HG02943 (cell line): ENCODE results near the gene MAN1A2.

Experiments
- ATAC-seq: cut with Tn5 transposase; IDR thresholded peaks from one replicate; pipeline ENCODE4 v1.9.1; 2021; ENCODE audit warnings: mild to moderate bottlenecking, low read depth, moderate library complexity; ENCODE audit not compliant: unreplicated experiment

MAN1A2 gene

DNA sequence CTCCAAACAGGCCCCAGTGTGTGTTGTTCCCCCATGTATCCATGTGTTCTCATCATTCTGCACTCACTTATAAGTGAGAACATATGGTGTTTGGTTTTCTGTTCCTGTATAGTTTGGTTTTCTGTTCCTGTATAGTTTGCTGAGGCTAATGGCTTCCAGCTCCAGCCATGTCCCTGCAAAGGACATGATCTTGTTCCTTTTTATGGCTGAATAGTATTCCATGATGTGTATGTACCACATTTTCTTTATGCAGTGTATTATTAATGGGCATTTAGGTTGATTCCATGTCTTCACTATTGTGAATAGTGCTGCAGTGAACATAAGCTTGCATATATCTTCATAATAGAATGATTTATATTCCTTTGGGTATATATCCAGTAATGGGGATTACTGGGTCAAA is 111.8 kb downstream of the MAN1A2 start:
- no peak for ATAC-seq

DNA sequence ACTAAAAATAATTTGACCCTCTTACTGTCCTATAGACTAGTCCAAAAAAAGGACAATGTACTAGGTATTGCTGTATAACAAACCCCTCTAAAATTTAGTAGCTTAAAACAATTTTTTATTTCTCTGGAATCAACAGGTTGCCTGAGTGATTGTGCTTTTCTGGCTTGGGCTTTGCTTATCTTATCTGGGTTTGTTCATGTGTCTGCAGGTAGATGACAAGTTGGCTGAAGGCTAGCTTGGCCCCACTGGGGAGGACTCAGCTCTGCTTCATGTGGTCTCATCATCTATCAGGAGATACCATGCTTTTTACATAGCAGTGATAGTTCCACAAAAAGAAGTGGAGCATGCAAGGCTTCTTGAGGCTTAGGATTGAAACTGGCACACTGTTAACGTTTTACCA is 114.2 kb downstream of the MAN1A2 start:
- ATAC-seq, result no peak

DNA sequence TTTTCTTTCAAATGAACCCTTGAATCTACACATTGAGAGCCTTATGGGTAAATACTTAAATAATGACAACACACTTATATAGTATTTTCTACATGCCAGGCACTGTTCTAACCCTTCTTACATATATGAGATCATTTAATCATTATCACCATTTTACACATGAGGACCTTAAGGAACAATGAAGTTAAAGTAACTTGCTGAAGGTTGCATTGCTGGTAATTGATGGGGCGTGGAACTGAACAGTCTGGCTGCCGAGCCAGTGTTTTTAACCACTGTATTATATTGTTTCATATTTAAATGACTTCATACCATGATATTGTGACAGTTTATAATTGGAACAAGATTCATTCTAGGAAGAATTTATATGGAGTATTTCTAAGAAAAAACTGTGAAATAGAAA is 126.7 kb downstream of the MAN1A2 start:
- no peak for ATAC-seq

DNA sequence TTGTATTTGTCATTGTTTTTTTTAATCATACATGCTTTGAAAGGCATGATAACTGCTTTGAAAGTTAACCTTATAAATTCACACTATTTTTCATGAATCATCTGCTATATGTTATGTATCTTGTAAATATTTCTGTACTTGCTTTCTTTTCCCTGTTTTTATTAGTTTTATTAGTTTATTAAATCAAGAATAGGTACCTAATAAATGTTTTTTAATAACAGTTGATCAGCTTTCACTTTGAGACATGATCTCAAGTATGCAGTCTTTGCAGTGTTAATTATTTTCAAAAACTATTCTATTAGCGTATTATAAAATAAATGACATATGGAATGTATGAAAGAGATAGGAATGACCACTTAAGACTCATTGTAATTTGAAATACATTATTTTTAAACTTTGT is 127.8 kb downstream of the MAN1A2 start:
- no peak for ATAC-seq

DNA sequence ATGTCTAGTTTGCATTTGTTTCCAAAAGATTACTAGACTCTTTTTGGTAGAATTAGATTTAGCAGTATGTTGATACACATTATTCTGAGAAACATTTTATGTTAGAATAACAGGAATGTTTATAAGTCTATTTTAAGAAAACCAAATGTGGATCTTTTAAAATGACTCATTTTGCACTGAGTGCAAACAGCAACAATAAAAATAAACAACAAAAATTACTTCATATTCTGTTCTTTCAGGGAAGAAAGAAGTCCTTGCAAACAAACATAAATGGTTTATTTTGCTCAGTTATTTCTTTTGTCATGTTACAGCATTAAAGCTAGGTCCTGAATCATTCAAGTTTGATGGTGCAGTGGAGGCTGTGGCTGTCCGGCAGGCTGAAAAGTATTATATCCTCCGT is 131.8 kb downstream of the MAN1A2 start:
- no peak for ATAC-seq

DNA sequence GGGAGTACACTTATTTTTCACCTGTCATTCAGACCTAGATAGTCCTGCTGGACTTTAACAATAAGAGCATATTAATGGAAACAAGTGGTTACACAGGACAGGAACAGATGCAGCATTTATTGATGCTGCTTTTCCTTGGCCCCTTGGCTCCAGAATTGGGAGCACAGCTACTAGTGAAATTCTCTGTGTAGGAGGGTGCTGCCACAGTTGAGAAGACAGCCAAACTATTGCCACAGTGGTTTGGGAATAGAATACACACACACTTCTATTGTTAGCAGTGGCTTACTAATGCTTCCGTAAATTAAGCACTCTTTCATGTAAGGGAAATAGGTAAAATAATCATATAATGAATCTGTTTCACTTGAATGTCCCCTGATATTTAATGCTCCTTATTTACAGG is 133.3 kb downstream of the MAN1A2 start:
- no peak for ATAC-seq

DNA sequence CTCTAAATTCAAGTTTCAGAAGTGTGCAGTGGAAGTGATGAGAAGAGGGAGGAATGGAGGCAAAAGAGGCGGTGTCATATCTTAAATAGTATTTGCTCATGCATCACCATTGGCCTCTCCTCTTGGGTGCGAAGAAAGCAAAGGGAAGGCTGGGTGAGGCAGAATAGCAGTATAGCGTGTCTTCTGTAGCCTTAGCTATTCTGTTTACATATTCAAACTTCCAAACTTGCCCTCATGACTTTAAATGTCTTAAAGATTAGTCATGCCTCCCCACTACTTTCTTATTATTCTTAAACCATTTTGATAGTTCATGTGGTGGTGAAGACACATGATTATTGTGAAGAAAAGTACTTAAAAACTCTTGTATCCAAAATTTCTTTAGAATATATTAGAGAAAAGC is 134.0 kb downstream of the MAN1A2 start:
- ATAC-seq, result no peak

DNA sequence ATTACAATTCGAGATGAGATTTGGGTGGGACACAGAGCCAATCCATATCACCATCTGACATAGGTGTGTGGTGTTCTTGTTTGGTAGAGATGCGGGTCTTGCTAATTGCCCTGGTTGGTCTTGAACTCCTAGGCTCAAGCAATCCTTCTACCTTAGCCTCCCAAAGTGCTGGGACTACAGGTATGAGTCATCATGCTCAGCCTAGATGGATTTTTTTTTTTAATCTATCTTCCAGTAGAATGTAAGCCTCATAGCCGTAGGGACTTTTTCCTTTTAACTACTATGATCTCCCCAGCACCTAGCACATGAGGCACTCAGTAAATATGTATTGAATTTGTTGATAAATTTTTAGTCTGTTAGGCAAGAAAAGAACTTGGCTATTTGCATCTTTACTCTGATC is 144.0 kb downstream of the MAN1A2 start:
- no peak for ATAC-seq

DNA sequence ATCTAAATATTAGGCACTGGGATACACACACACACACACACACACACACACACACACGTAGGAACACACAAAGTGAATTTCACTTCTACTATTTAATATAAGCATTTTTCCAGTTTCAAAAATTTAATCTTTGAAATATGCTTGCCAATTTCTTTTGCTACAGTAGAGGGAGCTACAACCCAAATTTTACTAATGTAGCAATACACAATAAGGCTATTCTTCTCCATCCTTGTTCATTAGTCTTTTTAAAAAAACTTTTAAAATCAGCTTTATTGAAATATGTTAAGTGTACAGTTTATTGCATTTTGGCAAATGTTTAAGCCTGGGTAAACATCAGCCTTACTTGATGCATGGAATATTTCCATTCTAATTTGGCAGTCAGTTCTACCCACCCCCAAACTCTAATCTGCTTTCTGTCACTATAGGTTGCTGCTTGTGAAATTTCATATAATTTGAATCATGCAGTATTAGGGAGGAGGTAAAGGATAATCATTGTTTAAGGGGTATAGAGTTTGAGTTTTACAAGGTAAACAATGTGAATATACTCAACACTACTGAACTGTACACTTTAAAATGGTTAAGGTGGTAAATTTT is 145.6 kb downstream of the MAN1A2 start:
- ATAC-seq, result no peak

DNA sequence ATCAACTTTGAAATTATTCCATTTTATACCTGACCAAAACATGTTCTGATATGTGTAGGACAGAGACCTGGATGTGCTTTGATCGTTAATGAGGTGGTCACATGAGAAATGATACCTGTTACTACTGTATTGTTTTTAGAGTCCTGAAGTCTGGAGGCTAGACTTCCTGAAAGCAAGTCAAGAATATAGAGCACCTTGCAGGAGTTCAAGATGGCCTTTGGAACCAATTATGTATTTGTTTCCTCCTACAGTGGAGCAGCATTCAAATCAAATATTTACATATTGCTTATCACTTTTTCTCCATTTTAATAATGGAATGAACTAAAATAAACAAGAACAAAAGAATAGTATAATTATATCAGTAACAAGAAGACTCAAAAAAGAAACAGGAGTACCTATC is 155.9 kb downstream of the MAN1A2 start:
- ATAC-seq, result no peak

DNA sequence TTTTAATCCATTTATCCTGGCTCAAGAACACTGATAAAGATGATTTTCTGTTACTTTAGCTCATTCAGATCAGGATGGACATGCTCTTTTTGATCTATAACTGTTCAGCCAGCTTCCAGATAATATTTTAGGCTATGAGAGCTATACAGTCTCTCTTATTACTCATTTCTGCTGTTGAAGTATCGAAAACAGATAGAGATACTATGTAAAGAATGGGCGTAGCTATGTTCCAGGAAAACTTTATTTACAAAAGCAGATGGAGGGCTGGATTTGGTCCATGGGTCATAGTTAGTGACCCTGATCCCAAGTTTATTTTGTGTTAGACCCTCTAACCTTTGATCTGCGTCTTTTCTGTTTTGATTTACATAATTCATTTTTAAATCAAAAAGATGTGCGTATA is 159.8 kb downstream of the MAN1A2 start:
- ATAC-seq, result no peak

DNA sequence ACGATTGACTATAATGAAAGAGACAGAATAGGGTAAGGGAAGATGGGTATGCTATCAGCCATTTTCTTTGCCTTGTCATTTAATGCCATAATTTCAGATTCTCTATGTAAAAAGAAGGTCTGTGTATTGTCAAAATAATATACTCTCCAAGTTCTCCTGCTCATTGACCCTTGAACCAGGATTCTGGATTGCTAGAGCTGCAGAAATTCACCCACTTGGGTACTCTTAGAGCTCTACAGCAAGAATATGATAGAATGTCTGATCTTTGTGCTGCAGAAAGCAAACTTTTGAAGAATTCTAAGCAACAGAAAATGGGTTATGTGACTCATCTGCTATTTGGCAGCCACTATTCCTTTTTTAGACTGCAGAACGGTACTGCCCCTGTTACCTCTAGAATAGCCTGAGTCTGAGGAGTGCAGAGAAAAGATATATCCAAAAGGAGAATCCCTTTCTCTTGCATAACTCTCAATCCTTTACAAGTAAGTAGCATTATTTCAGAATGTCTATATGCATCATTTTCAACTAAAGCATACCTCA is 160.4 kb downstream of the MAN1A2 start:
- no peak for ATAC-seq

DNA sequence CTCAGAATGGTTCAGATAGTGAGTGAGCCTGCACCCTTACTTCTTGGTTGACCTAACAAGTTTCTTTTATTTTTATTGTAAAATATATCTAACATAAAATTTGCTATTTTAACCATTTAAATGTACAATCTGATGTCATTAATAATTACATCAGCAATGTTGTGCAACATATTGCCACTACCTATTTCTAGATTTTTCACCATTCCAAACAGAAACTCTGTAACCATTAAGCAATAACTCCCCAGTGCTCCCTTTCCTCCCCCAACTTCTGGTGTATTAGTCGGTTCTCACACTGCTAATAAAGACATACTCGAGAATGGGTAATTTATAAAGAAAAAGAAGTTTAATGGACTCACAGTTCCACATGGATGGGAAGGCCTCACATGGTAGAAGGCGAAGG is 162.4 kb downstream of the MAN1A2 start:
- ATAC-seq, result no peak

DNA sequence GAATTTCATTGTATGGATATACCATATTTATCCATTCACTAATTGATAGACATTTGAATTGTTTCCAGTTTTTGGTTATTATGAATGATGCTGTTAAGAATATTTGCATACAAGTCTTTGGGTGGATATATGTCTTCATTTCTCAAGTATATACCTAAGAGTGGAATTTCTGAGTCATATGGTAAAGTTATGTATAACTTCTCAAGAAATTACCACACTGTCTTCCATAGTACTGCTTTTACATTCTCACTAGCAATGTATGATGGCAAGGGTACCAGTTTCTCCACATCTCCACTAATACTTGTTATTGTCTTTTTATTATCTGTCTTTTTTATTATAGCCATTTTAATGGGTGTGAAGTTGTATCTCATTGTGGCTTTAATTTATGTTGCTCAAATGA is 164.0 kb downstream of the MAN1A2 start:
- ATAC-seq, result no peak

DNA sequence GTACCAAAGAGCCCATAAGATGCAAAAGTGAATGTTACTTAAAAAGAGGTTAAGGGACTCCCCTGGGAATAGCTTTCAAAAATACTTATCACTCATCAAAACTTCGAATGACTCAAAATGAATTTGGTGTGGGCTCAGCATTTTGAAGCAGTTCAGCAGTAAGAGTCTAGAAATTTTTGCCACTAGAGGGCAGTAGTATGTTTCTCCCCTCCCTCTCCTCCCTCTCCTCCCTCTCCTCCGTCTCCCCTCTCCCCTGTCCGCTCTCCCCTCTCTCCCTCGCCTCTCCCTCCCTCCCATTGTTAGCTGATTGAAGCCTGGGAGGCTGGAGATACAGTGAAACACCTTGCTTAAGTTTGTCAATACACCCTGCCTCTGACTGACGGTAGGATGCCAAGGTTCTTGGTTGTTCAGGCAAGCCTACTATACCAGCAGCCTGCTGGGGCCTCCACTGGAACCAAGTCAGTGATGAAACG is 167.8 kb downstream of the MAN1A2 start:
- ATAC-seq, result no peak

DNA sequence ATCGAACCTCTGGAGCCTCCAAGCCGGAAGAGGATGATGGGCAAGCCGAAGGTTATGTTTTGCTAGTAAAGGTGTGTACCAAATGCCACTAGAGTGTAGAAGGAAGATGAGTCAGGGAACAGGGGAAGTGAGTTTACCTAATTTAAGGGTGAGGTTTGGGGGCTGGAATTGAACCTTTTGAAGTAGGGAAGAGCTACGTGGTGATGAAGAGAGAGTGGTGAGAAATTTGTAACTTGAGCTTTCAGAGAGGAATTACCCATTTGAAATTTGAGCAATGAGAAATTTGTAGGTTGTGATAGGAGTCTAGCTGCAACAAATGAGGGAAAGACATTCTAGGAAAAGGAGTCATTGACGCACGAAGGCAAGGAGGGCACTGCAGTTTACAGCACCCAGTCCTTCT is 168.6 kb downstream of the MAN1A2 start:
- ATAC-seq, result no peak

DNA sequence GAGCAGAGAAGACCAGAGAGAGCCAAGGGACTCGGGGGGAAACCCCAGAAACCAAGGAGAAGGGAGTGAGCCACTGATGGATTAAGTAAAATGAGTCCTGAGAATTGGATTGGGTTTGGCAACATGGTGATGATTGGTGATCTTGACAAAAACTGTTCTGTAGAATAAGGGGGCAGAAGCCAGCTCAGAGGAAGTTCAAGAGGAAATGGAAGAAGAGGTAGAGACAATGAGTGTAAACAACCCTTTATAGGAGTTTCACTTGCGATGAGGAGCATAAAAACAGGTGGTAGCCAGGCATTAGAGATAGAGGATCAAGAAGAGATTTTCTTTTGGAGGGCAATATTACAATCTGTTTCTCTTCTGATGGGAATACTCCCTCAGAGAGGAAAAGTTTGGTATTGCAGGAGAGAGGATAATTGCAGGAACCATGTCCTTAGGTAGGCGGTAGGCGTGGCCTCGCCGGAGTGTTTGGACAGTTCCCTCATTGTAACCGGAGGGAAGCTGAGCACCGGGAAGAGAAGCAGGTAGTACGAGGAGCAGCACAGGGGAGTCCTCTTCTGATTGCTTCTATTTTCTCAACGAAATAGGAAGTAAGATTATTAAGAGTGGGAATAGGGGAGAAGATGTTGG is 170.2 kb downstream of the MAN1A2 start:
- no peak for ATAC-seq

DNA sequence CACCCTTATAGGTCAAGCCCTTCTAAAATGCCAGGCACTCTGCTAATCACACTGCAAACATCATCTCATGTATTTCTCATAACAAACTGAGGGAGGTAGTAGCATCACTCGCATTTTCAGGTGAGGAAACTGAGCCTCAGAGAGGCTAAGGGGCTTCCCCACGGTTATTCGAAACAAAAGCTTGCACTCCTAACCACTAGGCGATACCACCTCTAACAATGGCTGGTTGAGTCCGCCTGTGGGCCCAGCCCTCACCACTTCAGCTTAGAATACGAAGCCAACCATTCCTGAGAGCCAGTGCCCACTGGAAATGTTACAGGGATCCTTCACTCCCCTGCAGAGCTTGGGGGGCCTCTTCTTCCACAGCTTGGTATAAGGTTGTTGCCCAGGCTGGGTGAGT is 173.3 kb downstream of the MAN1A2 start:
- ATAC-seq, result no peak

DNA sequence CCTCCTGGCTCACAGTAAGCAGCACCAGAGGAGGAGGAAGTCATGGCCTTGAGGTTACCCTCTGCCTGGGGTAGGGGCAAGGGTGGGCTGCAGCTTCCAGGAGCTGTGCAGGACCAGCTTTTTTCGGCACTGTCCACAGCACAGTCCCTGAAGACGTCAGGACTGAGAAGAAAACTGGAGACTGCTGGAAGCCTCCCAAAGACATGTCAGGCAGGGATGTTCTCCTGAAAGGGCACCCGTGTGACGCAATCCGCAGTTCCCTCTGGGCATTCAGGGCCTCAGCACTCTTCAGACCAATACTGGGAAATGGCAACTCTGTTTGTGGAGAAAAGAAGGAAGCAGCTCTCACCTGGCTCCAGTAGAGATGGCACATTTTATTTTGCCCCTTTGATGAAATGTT is 173.8 kb downstream of the MAN1A2 start:
- ATAC-seq, result no peak

DNA sequence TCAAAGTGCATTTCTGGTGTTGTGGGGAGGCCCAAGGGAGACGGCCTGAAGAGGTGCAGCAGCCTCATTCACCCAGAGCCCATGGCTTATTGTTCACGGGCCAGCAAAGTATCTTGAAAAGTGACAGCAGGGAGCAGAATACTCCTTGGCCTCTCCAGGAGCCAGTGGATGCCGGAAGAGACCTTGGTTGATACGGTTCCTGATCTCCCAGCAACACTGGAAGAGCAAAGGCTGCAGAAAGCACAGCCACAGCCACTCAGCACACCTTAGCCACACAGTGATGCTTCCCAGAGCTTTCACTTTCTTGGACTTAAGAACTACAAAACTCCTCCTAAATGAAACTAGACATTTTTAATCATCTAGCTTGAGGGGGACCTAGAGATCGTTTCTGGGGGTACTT is 174.3 kb downstream of the MAN1A2 start:
- no peak for ATAC-seq

DNA sequence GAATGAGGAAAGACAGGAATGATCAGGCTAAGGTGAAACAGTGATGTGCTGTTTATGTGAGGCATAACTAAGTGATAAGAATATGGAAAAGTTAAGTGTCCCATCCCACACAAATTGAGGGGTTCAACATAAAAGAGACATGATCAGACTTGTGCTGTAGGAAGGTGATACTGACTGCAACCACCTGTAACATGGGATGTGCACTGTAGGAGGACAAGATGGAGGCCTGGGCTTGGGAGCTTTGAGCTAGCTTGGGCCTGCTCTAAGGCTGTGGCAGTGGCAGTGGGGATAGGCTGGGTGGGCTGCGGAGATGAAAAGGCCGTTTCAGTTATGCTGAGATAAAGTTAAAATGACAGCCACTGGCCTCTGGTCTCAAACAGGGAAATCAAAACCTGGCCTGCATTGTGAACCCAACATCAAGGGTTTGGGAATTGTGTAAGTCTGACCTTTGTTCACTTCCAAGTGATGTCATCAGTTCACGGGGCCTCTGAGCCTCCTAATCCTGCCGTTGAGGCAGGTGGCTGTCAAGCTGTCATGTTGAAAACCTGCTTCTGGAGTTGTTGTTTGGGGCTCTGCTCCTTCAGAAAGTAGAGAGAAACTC is 177.4 kb downstream of the MAN1A2 start:
- ATAC-seq, result no peak

DNA sequence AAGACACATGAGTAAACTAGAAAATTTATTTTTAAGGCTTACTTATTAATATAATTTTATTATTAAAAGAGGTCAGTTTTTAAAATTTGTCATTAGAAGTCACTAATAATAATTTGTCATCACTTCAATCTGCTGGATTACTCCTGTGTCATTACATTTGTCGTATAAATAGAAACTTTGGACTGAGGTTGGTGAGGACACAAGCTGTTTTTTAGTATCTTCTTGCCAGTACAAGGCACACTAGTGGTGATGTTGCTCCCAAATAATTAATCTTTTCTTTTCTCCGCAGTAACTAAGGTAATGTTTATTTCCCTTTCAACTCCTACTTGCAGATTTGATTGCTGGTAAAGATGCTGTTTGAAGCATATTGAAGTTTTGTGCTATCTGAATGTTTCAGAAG is 179.2 kb downstream of the MAN1A2 start:
- no peak for ATAC-seq
